Prostate gland (tissue), 2 donors: Measurements from ENCODE around the gene PGF.

Source experiments
- CTCF ChIP-seq, 4 experiments: fragments of 200-600 bp in 2 of 4; fragments of 450-650 bp in 2 of 4; sonication (generic) in 2 of 4; IDR thresholded peaks; 1 replicate in 3 of 4; 2 replicates in 1 of 4; pipeline ENCODE4 v1.5.1; 2016 to 2019; ENCODE audit warnings: antibody characterized with exemption in 4 of 4, mild to moderate bottlenecking in 2 of 4, moderate library complexity in 2 of 4
- POLR2A ChIP-seq: fragments of 450-650 bp; IDR thresholded peaks from one replicate; pipeline ENCODE4 v1.6.1; 2016; ENCODE audit warnings: antibody characterized with exemption, mild to moderate bottlenecking
- POLR2AphosphoS5 ChIP-seq: sonication (generic); formaldehyde crosslinking; IDR thresholded peaks from one replicate; pipeline ENCODE4 v1.6.1; 2017; ENCODE audit warnings: antibody characterized with exemption

- TF ChIP-seq CTCF (IDR thresholded peaks at IDR 0.05) = no peak
- TF ChIP-seq POLR2AphosphoS5 = no peak
- no peak for TF ChIP-seq POLR2A
Measured at GRCh38 chr14:74924061-74924460, 31.3 kb downstream of the PGF start.
